ENCODE measurements around the gene ZBTB42.

GRCh38 chr14:104786091-104786586 is 14.8 kb upstream of the ZBTB42 start:
- TF ChIP-seq CTCF (IDR thresholded peaks at IDR 0.05; ENCODE audit: extremely low read depth in 1 of 2, insufficient read depth in 1 of 2, low read depth in 1 of 2, low read length in 2 of 2), result no peak
- TF ChIP-seq POLR2A (IDR thresholded peaks at IDR 0.05; ENCODE audit: low read depth, low read length), result no peak
- TF ChIP-seq MYC (IDR thresholded peaks at IDR 0.05; ENCODE audit: low read depth, low read length), result no peak
- no peak for TF ChIP-seq EZH2 (IDR thresholded peaks at IDR 0.05; ENCODE audit: borderline replicate concordance, low read depth, low read length, severe bottlenecking)
- no peak for TF ChIP-seq POLR2AphosphoS5 (IDR thresholded peaks at IDR 0.05; ENCODE audit: insufficient read depth, low read depth, low read length)
- TF ChIP-seq MAX (IDR thresholded peaks at IDR 0.05; ENCODE audit: insufficient read depth, insufficient read length), result no peak
- no peak for TF ChIP-seq FOS (IDR thresholded peaks at IDR 0.05; ENCODE audit: borderline replicate concordance, insufficient read depth, low read length)
- TF ChIP-seq GATA2 (IDR thresholded peaks at IDR 0.05; ENCODE audit: insufficient read depth, insufficient read length, low read depth, low read length), result no peak
